ENCODE data around the gene ATOSB.

Gene ATOSB

DNA sequence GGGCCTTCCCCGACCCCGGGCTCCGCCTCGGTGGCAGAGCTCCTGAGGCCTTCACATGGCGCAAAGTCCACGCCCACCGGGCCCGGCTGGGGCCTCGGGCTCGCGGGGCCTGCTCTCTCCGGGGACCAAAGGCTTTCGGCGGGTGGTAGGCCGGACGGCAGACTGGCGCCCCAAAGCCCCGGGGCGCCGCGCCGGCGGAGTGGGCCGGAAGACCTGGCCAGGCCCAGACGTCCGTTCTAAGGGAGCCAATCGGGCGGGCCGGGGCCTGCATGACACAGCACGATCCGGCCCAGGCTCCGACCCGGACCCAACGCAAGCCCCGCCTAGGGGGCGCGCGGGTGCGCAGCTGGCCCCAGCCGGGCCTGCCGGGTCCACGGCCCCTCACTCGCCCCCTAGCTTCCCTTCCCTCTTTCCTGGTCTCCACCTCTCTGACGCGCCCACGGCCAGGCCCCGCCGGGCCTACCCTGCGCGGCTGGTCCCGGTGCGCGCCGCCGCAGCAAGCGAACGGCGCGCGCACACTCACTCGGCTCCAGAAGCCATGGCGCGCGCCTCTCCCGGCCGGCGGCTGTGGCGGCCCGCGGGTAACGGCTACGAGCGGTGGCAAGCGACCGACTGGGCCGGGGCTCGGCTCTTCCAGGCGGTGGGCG lies 43.7 kb downstream of the ATOSB start (continued):
- TF ChIP-seq ZBTB8A (tag by site-specific recombination; IDR thresholded peaks at IDR 0.05) (peak; percentile 71), ZNF768 (tag by site-specific recombination; IDR thresholded peaks at IDR 0.05) (no peak), ZNF239 (tag by site-specific recombination; IDR thresholded peaks at IDR 0.05) (no peak), ZNF785 (tag by site-specific recombination; IDR thresholded peaks at IDR 0.05) (no peak), ZIC2 (tag by site-specific recombination; IDR thresholded peaks at IDR 0.05) (peak; percentile 78), ZNF423 (tag by site-specific recombination; IDR thresholded peaks at IDR 0.05) (no peak), KLF9 (tag by site-specific recombination; IDR thresholded peaks at IDR 0.05; ENCODE audit: low read depth) (peak; percentile 86), ZBTB48 (tag by site-specific recombination; IDR thresholded peaks at IDR 0.05) (peak; percentile 85), KLF10 (tag by site-specific recombination; IDR thresholded peaks at IDR 0.05) (peak; percentile 65; the same call in 1 of the 2 replicates), ZNF211 (tag by site-specific recombination; IDR thresholded peaks at IDR 0.05; ENCODE audit: low read depth) (no peak)
- TF ChIP-seq, protein P1, sequence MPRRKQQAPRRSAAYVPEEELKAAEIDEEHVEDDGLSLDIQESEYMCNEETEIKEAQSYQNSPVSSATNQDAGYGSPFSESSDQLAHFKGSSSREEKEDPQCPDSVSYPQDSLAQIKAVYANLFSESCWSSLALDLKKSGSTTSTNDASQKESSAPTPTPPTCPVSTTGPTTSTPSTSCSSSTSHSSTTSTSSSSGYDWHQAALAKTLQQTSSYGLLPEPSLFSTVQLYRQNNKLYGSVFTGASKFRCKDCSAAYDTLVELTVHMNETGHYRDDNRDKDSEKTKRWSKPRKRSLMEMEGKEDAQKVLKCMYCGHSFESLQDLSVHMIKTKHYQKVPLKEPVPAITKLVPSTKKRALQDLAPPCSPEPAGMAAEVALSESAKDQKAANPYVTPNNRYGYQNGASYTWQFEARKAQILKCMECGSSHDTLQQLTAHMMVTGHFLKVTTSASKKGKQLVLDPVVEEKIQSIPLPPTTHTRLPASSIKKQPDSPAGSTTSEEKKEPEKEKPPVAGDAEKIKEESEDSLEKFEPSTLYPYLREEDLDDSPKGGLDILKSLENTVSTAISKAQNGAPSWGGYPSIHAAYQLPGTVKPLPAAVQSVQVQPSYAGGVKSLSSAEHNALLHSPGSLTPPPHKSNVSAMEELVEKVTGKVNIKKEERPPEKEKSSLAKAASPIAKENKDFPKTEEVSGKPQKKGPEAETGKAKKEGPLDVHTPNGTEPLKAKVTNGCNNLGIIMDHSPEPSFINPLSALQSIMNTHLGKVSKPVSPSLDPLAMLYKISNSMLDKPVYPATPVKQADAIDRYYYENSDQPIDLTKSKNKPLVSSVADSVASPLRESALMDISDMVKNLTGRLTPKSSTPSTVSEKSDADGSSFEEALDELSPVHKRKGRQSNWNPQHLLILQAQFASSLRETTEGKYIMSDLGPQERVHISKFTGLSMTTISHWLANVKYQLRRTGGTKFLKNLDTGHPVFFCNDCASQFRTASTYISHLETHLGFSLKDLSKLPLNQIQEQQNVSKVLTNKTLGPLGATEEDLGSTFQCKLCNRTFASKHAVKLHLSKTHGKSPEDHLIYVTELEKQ (tag by site-specific recombination; IDR thresholded peaks at IDR 0.05; ENCODE audit: borderline replicate concordance) = peak; percentile 4; the same call in 1 of the 2 replicates
- TF ChIP-seq, protein P2, sequence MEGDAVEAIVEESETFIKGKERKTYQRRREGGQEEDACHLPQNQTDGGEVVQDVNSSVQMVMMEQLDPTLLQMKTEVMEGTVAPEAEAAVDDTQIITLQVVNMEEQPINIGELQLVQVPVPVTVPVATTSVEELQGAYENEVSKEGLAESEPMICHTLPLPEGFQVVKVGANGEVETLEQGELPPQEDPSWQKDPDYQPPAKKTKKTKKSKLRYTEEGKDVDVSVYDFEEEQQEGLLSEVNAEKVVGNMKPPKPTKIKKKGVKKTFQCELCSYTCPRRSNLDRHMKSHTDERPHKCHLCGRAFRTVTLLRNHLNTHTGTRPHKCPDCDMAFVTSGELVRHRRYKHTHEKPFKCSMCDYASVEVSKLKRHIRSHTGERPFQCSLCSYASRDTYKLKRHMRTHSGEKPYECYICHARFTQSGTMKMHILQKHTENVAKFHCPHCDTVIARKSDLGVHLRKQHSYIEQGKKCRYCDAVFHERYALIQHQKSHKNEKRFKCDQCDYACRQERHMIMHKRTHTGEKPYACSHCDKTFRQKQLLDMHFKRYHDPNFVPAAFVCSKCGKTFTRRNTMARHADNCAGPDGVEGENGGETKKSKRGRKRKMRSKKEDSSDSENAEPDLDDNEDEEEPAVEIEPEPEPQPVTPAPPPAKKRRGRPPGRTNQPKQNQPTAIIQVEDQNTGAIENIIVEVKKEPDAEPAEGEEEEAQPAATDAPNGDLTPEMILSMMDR (tag by site-specific recombination; IDR thresholded peaks at IDR 0.05) = peak; percentile 79; the same call in 1 of the 2 replicates
- TF ChIP-seq, protein P3, sequence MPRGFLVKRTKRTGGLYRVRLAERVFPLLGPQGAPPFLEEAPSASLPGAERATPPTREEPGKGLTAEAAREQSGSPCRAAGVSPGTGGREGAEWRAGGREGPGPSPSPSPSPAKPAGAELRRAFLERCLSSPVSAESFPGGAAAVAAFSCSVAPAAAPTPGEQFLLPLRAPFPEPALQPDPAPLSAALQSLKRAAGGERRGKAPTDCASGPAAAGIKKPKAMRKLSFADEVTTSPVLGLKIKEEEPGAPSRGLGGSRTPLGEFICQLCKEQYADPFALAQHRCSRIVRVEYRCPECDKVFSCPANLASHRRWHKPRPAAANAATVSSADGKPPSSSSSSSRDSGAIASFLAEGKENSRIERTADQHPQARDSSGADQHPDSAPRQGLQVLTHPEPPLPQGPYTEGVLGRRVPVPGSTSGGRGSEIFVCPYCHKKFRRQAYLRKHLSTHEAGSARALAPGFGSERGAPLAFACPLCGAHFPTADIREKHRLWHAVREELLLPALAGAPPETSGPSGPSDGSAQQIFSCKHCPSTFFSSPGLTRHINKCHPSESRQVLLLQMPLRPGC (tag by site-specific recombination; IDR thresholded peaks at IDR 0.05) = no peak
- TF ChIP-seq, protein P4, sequence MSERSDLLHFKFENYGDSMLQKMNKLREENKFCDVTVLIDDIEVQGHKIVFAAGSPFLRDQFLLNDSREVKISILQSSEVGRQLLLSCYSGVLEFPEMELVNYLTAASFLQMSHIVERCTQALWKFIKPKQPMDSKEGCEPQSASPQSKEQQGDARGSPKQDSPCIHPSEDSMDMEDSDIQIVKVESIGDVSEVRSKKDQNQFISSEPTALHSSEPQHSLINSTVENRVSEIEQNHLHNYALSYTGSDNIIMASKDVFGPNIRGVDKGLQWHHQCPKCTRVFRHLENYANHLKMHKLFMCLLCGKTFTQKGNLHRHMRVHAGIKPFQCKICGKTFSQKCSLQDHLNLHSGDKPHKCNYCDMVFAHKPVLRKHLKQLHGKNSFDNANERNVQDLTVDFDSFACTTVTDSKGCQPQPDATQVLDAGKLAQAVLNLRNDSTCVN (tag by site-specific recombination; optimal IDR thresholded peaks at IDR 0.05) = peak; percentile 87
- TF ChIP-seq, protein P5, sequence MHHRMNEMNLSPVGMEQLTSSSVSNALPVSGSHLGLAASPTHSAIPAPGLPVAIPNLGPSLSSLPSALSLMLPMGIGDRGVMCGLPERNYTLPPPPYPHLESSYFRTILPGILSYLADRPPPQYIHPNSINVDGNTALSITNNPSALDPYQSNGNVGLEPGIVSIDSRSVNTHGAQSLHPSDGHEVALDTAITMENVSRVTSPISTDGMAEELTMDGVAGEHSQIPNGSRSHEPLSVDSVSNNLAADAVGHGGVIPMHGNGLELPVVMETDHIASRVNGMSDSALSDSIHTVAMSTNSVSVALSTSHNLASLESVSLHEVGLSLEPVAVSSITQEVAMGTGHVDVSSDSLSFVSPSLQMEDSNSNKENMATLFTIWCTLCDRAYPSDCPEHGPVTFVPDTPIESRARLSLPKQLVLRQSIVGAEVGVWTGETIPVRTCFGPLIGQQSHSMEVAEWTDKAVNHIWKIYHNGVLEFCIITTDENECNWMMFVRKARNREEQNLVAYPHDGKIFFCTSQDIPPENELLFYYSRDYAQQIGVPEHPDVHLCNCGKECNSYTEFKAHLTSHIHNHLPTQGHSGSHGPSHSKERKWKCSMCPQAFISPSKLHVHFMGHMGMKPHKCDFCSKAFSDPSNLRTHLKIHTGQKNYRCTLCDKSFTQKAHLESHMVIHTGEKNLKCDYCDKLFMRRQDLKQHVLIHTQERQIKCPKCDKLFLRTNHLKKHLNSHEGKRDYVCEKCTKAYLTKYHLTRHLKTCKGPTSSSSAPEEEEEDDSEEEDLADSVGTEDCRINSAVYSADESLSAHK (tag by site-specific recombination; IDR thresholded peaks at IDR 0.05) = no peak
- TF ChIP-seq, protein P6, sequence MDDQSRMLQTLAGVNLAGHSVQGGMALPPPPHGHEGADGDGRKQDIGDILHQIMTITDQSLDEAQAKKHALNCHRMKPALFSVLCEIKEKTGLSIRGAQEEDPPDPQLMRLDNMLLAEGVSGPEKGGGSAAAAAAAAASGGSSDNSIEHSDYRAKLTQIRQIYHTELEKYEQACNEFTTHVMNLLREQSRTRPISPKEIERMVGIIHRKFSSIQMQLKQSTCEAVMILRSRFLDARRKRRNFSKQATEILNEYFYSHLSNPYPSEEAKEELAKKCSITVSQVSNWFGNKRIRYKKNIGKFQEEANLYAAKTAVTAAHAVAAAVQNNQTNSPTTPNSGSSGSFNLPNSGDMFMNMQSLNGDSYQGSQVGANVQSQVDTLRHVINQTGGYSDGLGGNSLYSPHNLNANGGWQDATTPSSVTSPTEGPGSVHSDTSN (CRISPR knock-in tag; IDR thresholded peaks at IDR 0.05) = peak; percentile 7; the same call in 1 of the 2 replicates
- TF ChIP-seq, protein P7, sequence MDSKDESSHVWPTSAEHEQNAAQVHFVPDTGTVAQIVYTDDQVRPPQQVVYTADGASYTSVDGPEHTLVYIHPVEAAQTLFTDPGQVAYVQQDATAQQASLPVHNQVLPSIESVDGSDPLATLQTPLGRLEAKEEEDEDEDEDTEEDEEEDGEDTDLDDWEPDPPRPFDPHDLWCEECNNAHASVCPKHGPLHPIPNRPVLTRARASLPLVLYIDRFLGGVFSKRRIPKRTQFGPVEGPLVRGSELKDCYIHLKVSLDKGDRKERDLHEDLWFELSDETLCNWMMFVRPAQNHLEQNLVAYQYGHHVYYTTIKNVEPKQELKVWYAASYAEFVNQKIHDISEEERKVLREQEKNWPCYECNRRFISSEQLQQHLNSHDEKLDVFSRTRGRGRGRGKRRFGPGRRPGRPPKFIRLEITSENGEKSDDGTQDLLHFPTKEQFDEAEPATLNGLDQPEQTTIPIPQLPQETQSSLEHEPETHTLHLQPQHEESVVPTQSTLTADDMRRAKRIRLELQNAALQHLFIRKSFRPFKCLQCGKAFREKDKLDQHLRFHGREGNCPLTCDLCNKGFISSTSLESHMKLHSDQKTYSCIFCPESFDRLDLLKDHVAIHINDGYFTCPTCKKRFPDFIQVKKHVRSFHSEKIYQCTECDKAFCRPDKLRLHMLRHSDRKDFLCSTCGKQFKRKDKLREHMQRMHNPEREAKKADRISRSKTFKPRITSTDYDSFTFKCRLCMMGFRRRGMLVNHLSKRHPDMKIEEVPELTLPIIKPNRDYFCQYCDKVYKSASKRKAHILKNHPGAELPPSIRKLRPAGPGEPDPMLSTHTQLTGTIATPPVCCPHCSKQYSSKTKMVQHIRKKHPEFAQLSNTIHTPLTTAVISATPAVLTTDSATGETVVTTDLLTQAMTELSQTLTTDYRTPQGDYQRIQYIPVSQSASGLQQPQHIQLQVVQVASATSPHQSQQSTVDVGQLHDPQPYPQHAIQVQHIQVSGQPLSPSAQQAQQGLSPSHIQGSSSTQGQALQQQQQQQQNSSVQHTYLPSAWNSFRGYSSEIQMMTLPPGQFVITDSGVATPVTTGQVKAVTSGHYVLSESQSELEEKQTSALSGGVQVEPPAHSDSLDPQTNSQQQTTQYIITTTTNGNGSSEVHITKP (tag by site-specific recombination; IDR thresholded peaks at IDR 0.05) = peak; percentile 24; the same call in 1 of the 2 replicates
- TF ChIP-seq, protein P8, sequence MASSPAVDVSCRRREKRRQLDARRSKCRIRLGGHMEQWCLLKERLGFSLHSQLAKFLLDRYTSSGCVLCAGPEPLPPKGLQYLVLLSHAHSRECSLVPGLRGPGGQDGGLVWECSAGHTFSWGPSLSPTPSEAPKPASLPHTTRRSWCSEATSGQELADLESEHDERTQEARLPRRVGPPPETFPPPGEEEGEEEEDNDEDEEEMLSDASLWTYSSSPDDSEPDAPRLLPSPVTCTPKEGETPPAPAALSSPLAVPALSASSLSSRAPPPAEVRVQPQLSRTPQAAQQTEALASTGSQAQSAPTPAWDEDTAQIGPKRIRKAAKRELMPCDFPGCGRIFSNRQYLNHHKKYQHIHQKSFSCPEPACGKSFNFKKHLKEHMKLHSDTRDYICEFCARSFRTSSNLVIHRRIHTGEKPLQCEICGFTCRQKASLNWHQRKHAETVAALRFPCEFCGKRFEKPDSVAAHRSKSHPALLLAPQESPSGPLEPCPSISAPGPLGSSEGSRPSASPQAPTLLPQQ (tag by site-specific recombination; IDR thresholded peaks at IDR 0.05) = peak; percentile 86
